ENCODE data around the gene USP7. TPM values are rescaled to one million over a fixed set of nuclear protein-coding genes. Genes with fewer than 3 reads are reported as not detected.
"Not testable (repeated sequence)": the region's sequence is repeated elsewhere in the genome, so short reads cannot be mapped to it uniquely, and the experiment has no call there.

The USP7 gene
- total RNA-seq, 1 donor from 2014 or later = 143 TPM

GRCh38 chr16:8925455-8925854 is 38.3 kb downstream of the USP7 start:
- DNase-seq (ENCODE audit: low spot score) = no peak

- no peak for DNase-seq (ENCODE audit: low spot score)
Observed at GRCh38 chr16:8924214-8924613, 39.5 kb downstream of the USP7 start.

GRCh38 chr16:8923199-8923598 is 40.5 kb downstream of the USP7 start:
- DNase-seq (ENCODE audit: low spot score) = no peak

GRCh38 chr16:8921347-8921984 is 42.2 kb downstream of the USP7 start:
- no peak for DNase-seq (ENCODE audit: low spot score)

- no peak for DNase-seq (ENCODE audit: low spot score)
Observed at GRCh38 chr16:8920645-8921346, 42.9 kb downstream of the USP7 start.

- DNase-seq (ENCODE audit: low spot score) = no peak
Observed at GRCh38 chr16:8919934-8920462, 43.7 kb downstream of the USP7 start.

GRCh38 chr16:8919089-8919933 is 44.4 kb downstream of the USP7 start:
- DNase-seq (ENCODE audit: low spot score) = no peak

GRCh38 chr16:8917336-8917735 is 46.4 kb downstream of the USP7 start:
- not testable (repeated sequence) for DNase-seq (ENCODE audit: low spot score)

GRCh38 chr16:8916541-8917225 is 47.0 kb downstream of the USP7 start:
- no peak for DNase-seq (ENCODE audit: low spot score)

GRCh38 chr16:8915722-8916301 is 47.9 kb downstream of the USP7 start:
- DNase-seq (ENCODE audit: low spot score) = no peak

GRCh38 chr16:8914098-8914497 is 49.6 kb downstream of the USP7 start:
- DNase-seq (ENCODE audit: low spot score) = no peak

GRCh38 chr16:8912793-8913192 is 50.9 kb downstream of the USP7 start:
- DNase-seq (ENCODE audit: low spot score) = no peak

GRCh38 chr16:8910811-8911210 is 52.9 kb downstream of the USP7 start:
- DNase-seq (ENCODE audit: low spot score) = no peak

GRCh38 chr16:8908810-8909468 is 54.8 kb downstream of the USP7 start:
- DNase-seq (ENCODE audit: low spot score) = no peak

GRCh38 chr16:8907096-8907495 is 56.6 kb downstream of the USP7 start:
- no peak for DNase-seq (ENCODE audit: low spot score)

GRCh38 chr16:8905795-8906591 is 57.7 kb downstream of the USP7 start:
- DNase-seq (ENCODE audit: low spot score) = no peak

GRCh38 chr16:8905168-8905762 is 58.4 kb downstream of the USP7 start:
- DNase-seq (ENCODE audit: low spot score) = no peak

GRCh38 chr16:8904018-8904430 is 59.7 kb downstream of the USP7 start:
- DNase-seq (ENCODE audit: low spot score) = no peak

- DNase-seq (ENCODE audit: low spot score) = no peak
Observed at GRCh38 chr16:8903004-8903403, 60.7 kb downstream of the USP7 start.
